Testis (tissue), 3 donors: Measurements from ENCODE around the gene ESYT2. TPM values are rescaled to one million over a fixed set of nuclear protein-coding genes. Genes with fewer than 3 reads are reported as not detected.
"Not testable (repeated sequence)": the region's sequence is repeated elsewhere in the genome, so short reads cannot be mapped to it uniquely, and the experiment has no call there.

ENCODE experiments used
- DNase-seq: peaks from one replicate; pipeline ENCODE4 v3.0.0-alpha.2; 2019
- H3K27ac ChIP-seq, 2 donors: fragments of 200-600 bp; sonication (generic); one replicate each; pipeline ENCODE4 v1.5.1; 2019
- H3K27me3 ChIP-seq: fragments of 200-600 bp; sonication (generic); one replicate; pipeline ENCODE4 v1.5.1; 2019
- H3K36me3 ChIP-seq: fragments of 200-600 bp; sonication (generic); one replicate; pipeline ENCODE4 v1.5.1; 2017; ENCODE audit warnings: low read depth; ENCODE audit errors: missing control alignments
- H3K4me1 ChIP-seq: fragments of 200-600 bp; sonication (generic); one replicate; pipeline ENCODE4 v1.5.1; 2019
- H3K4me3 ChIP-seq, 2 donors: fragments of 200-600 bp; sonication (generic); one replicate each; pipeline ENCODE4 v1.5.1; 2017 to 2019
- H3K9me3 ChIP-seq: fragments of 200-600 bp; sonication (generic); one replicate; pipeline ENCODE4 v1.5.1; 2017
- CTCF ChIP-seq, 3 experiments: fragments of 450-650 bp in 2 of 3; fragments of 200-600 bp in 1 of 3; sonication (generic) in 1 of 3; IDR thresholded peaks; one replicate each; pipeline ENCODE4 v1.5.1; 2016 to 2019; ENCODE audit warnings: antibody characterized with exemption in 3 of 3, mild to moderate bottlenecking in 2 of 3, moderate library complexity in 1 of 3
- POLR2A ChIP-seq: fragments of 450-650 bp; IDR thresholded peaks from one replicate; pipeline ENCODE4 v1.6.1; 2017; ENCODE audit warnings: antibody characterized with exemption, mild to moderate bottlenecking, moderate library complexity
- WGBS, 2 donors: methylation state at CpG; one replicate each; pipeline ENCODE4 v1.1.5; 2018; 5-methylcytosine and 5-hydroxymethylcytosine counted together
- intact Hi-C: fragments of 100-400 bp; cut with DNase I; formaldehyde crosslinking; loops from one replicate; pipeline ENCODE4 v1.15.1; 2023; ENCODE audit warnings: low total_unique reads
- polyA plus RNA-seq: library from polyadenylated mRNA; stranded (reverse); fragments of 350-450 nt; fragmentation: Illumina TruSeq; extraction: RNeasy Lipid Tissue Mini Kit (QIAGEN cat#74804); gene quantifications from one replicate; pipeline ENCODE4 v1.2.3, GENCODE V29; 2014; ENCODE audit warnings: low read depth, low replicate concordance; ENCODE audit not compliant: insufficient read depth
- total RNA-seq, 2 donors: library from RNA; depleted of rRNA; stranded (reverse); fragments of >200 nt; gene quantifications; one replicate each; pipeline ENCODE4 v1.2.3, GENCODE V29; 2016

The ESYT2 gene
- total and polyA plus RNA-seq, 3 donors from 2014 or later: 53.9 to 73.1 (median 61.1) TPM

DNA sequence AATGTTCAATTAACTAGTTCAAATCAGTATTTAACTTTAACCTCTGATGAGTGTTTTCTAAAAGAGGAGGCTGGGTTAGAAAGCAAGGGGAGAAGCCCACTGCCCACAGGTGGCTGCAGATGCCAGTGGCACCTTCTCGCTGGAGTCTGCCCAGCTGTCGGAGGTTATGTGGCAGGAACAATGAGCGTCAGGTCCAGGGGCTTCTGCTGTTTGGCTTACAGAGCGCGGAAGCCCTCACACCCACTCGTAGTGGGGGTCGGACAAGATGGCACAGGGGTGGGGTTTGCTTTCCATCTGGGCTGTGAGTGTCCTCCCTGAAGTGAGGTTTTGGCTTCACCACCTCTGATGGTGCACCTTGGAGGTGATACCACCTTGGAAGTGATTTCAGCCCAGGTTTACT is 35.5 kb upstream of the ESYT2 start:
- H3K36me3 ChIP-seq: no peaks in the 10 kb centered on the region
- H3K4me1 ChIP-seq: peaks cover 14% of the 10 kb centered on the region
- no peaks in the 10 kb centered on the region for H3K27me3 ChIP-seq
- H3K4me3 ChIP-seq: peak overlapping the region in 1 of 2 donors; percentile 59
- no peak for DNase-seq
- H3K9me3 ChIP-seq: no peaks in the 10 kb centered on the region
- TF ChIP-seq CTCF (IDR thresholded peaks at IDR 0.05) (no peak), POLR2A (no peak)
- H3K27ac ChIP-seq: peak overlapping the region; percentile 85 to 87
- WGBS, 2 donors: 84 to 90% methylated on average over 3 to 7 of the region's 7 CpGs
- intact Hi-C loops: no loop called here

DNA sequence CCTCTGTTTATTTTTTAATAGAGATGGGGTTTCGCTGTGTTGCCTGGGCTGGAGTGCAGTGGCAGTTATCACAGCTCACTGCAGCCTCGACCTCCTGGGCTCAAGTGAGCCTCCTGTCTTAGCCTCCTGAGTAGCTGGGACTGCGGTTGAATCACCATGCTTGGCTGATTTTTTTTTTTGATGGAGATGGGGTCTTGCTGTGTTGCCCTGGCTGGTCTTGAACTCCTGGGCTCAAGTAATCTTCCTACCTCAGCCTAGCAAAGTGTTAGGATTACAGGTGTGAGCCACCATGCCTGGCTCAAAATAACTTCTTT is 35.2 kb upstream of the ESYT2 start:
- intact Hi-C loops: no loop called here
- H3K36me3 ChIP-seq: no peaks in the 10 kb centered on the region
- no peaks in the 10 kb centered on the region for H3K9me3 ChIP-seq
- peaks cover 15% of the 10 kb centered on the region for H3K4me1 ChIP-seq
- no peaks in the 10 kb centered on the region for H3K27me3 ChIP-seq
- 59 to 74% methylated on average over 3 of the region's 3 CpGs for WGBS, 2 donors
- peak overlapping the region; percentile 85 to 87 for H3K27ac ChIP-seq
- no peak for DNase-seq
- TF ChIP-seq POLR2A (no peak), CTCF (IDR thresholded peaks at IDR 0.05) (no peak)
- peak overlapping the region in 1 of 2 donors; percentile 59 for H3K4me3 ChIP-seq

- TF ChIP-seq CTCF (IDR thresholded peaks at IDR 0.05): no peak
- no peak for TF ChIP-seq POLR2A
- DNase-seq: peak; percentile 80
Observed at GRCh38 chr7:158863611-158864506, 34.5 kb upstream of the ESYT2 start.

GRCh38 chr7:158862985-158863610 is 33.8 kb upstream of the ESYT2 start:
- H3K36me3 ChIP-seq, H3K9me3 ChIP-seq, intact Hi-C loops, H3K27me3 ChIP-seq: not testable (repeated sequence)
- Histone ChIP-seq H3K27ac (peak overlapping the region; percentile 85 to 87), H3K4me1 (peaks cover 26% of the 10 kb centered on the region), H3K4me3 (peak overlapping the region; percentile 59)
- WGBS, 2 donors: 59 to 66% methylated on average over 10 to 13 of the region's 13 CpGs
- peak; percentile 73 for DNase-seq

More at GRCh38 chr7:158863611-158864506, 34.5 kb upstream of the ESYT2 start:
- Histone ChIP-seq H3K4me1 (peaks cover 21% of the 10 kb centered on the region), H3K27me3 (no peaks in the 10 kb centered on the region), H3K36me3 (no peaks in the 10 kb centered on the region), H3K27ac (peak overlapping the region; percentile 85 to 87), H3K4me3 (peak overlapping the region; percentile 59), H3K9me3 (no peaks in the 10 kb centered on the region)
- WGBS, 2 donors: 2 to 4% methylated on average over 31 to 33 of the region's 45 CpGs
- intact Hi-C loops: no loop called here

- H3K36me3 ChIP-seq: no peaks in the 10 kb centered on the region
- no peaks in the 10 kb centered on the region for H3K9me3 ChIP-seq
- WGBS, 2 donors: 79 to 82% methylated on average over 11 of the region's 11 CpGs
- H3K4me1 ChIP-seq: peaks cover 36% of the 10 kb centered on the region
- no peaks in the 10 kb centered on the region for H3K27me3 ChIP-seq
- intact Hi-C loops: no loop called here
- H3K4me3 ChIP-seq: no peak overlapping the region
- TF ChIP-seq POLR2A (no peak), CTCF (IDR thresholded peaks at IDR 0.05) (no peak)
- peak overlapping the region in 1 of 2 donors; percentile 85 for H3K27ac ChIP-seq
- DNase-seq: no peak
Observed at GRCh38 chr7:158861936-158862704, 32.8 kb upstream of the ESYT2 start.
